Suppressor macrophage treated with lipopolysaccharide for 1 hour (primary cell): Measurements from ENCODE around the gene CYB5R4.
A peak's percentile ranks its signal among the peaks of the same experiment; 100 is the strongest.
"Not testable (repeated sequence)": the region's sequence is repeated elsewhere in the genome, so short reads cannot be mapped to it uniquely, and the experiment has no call there.

Experiments used
- DNase-seq, 3 donors: peaks; one replicate each; pipeline ENCODE4 v3.0.0-alpha.2; 2020 to 2022

The CYB5R4 gene

DNA sequence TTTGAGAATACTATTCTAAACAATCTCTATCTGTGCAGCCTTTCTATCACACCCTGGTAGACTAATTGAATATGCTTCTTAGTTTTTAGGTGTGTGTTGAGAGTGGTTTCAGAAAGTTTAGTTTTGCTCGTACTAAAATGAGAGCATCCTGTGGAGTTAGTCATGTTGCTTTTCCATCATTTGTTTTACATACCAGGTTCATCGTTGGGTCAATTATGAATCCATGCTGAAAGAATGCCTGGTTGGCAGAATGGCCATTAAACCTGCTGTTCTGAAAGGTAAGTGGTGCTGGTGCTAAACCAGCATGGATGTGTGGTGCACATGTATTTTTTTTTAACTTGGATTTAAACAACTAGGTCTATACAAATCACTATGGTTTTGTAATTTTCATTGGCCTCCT is 49.3 kb downstream of the CYB5R4 start:
- no peak for DNase-seq

DNA sequence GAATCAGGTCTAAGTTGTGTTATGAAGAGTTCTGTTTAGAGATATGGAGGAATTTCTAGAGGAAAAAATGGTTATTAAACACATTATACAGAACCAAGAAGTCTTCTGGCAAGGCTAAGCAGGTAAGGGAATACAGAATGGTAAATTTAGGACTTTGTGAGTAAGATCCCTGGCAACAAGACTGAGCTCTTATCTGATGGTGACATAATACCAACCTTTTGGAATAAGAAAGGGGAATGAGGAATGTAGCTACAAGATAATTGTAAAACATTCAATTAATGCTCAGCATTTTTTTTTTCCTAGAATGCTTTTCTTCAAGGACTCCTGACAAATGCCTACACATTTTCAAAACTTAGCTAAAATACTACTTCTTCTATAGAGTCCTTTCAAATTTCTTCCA is 51.8 kb downstream of the CYB5R4 start:
- DNase-seq = no peak

DNA sequence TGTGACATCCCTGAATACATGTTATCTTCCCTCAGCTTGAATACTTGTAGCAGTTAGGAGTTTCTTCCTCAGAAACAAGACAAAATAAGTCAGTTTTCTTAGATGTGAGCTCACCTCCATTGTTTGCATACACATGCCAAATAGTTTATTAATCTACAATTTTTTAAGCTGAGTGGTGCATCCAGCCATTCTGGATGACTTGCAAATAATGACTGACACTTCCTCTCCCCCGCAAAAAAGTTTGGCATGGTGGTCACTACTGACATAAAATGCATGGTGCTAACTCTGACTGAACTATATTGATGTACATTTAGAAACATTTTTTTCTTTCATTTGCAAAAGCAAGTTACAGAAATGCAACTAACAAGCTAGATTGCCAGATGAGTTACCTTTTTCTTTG is 55.5 kb downstream of the CYB5R4 start:
- DNase-seq = no peak

DNA sequence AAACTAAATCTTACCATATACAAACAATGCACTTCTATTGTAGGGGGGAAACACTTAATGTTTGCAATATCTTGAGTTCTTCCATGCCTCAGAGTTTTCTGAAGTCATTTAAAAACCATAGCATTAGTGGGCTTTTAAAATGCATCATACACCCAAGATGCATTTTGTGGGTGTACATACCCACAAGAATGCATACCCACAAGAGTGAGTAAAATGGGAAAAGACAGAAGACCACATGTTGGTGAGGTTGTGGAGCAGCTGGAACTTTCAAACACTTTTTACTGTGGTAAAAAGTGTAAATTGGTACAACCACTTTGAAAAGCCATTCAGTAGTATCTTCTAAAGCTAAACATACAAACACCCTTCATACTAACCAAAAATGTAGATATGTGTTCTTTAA is 57.5 kb downstream of the CYB5R4 start:
- no peak for DNase-seq

DNA sequence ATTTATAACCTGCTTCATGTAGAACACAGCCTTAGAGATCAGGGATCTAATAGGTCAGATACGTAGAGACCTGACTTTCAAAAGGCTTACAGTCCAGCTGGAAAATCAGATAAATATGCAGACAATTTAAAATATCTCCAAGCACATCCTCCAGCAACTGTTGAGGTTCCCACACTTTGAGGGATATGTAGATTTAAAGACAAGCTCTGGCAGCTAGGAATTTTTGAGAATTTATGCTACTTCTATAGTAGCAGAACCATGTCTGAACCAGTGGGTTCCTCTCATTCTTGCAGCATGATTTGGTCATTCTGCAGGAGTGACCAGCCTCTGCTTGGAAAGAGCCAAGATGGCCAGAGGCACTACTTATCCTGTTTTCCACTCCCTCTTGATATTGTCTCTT is 60.5 kb downstream of the CYB5R4 start:
- no peak for DNase-seq

DNA sequence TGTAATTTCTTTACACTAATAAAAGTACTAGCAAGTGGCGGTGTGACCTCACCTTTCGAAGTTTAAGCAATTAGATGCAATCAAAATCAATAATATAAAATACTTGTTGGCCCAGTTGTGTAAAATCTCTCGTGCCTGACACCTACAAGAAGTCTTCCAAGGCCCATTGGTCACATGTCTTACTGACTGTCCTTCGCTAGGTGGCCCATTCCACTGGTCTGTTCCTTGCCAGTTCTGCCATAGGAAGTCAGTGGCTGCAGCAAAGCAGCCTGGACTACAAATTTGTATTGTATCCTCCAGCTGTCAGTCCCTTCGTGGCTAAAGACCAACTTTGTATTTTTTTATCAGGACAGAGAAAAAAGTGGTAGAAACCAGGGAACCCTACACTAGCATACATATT is 61.8 kb downstream of the CYB5R4 start:
- DNase-seq = no peak

DNA sequence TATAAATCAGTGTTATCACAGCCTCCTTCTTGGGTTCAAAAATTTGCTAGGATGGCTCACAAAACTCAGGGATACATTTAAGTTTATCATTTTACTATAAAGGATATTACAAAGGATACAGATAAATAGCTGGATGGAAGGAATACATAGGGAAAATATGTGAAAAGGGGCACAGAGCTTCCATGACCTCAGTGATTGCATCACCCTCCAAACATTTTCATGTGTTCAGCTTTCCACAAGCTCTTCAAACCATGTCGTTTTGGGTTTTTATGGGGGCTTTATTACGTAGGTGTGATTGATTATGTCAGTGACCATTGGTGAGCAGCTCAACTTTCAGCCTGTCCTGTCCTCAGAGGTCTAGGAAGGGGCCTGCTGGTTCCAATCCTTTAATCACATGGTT is 68.0 kb downstream of the CYB5R4 start:
- no peak for DNase-seq

DNA sequence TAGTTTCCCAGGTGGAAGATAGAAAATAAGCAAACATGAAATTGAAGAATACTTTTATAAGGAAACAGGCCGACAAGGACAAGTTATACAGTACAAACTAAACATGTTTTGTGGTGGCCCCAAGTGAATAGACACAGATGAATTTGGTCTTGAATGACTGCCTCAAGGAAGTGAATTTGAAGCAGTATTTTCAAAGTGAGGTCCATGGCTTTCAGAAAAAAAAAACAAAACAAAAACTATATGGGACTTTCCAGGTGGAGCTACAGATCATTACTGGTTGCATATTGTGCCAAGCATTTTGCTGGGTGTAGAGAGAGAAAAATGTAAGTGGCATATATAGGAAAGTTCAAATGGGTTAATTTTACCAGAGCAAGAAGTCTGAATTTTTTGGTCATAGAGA is 68.8 kb downstream of the CYB5R4 start:
- no peak for DNase-seq

DNA sequence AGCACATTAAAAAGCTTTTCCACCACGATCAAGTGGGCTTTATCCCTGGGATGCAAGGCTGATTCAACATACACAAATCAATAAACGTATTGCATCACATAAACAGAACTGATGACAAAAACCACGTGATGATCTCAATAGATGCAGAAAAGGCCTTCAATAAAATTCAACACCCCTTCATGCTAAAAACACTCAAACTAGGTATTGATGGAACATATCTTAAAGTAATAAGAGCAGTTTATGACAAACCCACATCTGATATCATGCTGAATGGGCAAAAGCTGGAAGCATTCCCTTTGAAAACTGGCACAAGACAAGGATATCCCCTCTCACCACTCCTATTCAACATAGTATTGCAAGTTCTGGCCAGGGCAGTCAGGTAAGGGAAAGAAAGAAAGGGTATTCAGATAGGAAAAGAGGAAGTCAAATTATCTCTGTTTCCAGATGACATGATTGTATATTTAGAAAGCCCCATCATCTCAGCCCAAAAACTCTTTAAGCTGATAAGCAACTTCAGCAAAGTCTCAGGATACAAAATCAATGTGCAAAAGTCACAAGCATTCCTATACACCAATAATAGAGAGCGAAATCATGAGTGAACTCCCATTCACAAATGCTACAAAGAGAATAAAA is 86.8 kb downstream of the CYB5R4 start:
- not testable (repeated sequence) for DNase-seq

DNA sequence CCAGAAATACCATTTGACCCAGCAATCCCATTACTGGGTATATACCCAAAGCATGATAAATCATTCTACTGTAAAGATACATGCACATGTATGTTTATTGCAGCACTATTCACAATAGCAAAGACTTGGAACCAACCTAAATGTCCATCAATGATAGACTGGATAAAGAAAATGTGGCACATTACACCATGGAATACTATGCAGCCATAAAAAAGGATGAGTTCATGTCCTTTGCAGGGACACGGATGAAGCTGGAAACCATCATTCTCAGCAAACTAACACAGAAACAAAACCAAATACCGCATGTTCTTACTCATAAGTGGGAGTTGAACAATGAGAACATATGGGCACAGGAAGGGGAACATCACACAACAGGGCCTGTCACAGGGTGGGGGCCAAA is 88.5 kb downstream of the CYB5R4 start:
- not testable (repeated sequence) for DNase-seq

DNA sequence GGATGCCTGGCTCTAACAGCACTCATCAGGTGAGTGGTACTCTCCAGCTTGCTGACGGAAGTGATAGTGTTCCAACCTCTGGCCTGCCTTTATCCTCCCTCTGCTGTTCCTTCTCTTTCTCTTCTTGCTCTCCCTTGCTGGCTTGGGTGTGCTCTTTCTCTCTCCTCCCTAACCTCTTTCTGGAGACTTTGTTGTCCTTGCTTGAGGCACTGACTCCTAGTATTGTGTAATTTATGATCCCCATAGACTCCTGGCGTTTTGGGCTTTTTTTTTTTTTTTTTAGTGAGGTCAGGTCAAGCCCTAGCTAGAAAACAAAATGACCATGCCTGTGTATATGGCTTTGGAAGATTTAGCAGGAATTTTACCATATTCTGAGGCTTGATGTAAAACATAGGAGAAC is 89.4 kb downstream of the CYB5R4 start:
- DNase-seq = no peak

DNA sequence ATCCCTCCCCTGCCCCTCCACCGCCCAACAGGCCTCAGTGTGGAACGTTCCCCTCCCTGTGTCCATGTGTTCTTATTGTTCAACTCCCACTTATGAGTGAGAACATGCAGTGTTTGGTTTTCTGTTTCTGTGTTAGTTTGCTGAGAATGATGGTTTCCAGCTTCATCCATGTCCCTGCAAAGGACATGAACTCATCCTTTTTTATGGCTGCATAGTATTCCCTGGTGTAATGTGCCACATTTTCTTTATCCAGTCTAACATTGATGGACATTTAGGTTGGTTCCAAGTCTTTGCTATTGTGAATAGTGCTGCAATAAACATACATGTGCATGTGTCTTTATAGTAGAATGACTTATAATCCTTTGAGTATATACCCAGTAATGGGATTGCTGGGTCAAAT is 91.9 kb downstream of the CYB5R4 start:
- not testable (repeated sequence) for DNase-seq

DNA sequence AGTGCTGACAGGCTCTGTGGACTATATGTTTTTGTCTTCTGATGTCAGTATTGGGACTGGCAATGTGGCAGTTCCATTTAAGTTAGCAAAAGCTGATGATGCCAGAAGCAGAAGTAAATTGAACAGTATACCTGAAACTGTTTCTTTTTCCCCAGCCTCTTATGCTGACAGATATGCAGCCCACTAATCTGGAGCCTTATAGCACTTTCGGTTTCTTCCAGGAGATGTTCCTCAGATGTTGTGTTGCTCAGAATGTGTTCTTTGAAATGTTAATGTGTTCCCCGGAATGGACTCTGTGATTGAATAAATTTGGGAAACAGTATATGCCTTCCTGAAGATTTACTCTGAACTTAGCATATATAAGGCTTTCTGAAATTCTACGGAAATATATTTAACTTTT is 93.3 kb downstream of the CYB5R4 start:
- DNase-seq = no peak

DNA sequence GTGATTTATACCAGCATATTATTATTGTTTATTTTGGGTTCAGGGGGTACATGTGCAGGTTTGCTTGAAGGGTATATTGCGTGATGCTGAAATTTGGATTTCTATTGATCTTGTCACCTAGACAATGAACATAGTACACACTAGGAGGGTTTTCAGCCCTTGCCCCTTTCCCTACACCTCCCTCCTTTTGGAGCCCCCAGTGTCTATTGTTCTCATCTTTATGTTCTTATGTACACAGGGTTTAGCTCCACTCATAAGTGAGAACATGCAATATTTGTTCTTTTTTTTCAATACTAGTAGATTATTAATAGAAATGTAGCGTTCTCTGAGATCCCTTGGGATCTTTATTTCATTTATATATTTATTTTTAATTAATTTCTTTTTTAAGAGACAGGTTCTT is 94.9 kb downstream of the CYB5R4 start:
- no peak for DNase-seq

DNA sequence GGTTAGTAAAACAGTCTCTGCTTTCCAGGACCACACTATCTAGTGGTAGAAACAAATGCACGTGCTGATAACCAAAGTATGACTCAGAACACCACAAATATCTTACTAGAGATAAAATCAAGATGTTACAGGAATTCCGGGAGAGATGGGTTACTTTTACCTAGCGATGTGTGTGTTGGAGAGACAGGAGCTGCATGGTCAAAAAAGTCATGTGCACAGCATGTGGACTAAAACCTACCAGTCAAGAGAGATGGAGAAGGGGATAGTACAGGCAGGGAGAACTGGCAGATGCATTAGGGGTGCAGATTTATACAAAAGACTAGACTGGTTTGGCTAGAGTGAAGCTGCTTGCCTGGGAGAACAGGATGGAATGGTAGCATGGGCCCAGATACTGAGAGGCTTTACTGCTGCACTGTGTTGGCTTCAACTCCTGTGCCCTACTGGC is 98.8 kb downstream of the CYB5R4 start:
- DNase-seq = no peak

DNA sequence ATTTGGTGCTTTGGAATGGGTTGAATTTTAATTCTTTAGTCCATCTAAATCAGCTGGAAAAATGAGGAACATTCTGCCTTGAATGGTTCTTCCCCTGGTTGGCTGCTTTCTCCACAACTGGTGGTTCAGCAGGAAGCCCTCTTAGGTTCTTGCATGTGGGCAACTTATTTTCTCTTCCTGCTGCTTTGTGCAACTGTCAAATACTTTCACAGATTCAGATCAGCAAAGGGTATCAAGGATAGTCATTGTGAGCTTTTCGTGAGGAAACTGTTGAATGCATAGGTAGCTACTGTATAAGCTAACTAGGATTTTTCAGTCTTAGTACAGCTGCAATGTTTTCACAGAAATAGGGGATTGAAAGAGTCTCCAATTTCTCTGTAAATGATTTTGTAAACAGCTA is 101.2 kb downstream of the CYB5R4 start:
- DNase-seq = no peak

DNA sequence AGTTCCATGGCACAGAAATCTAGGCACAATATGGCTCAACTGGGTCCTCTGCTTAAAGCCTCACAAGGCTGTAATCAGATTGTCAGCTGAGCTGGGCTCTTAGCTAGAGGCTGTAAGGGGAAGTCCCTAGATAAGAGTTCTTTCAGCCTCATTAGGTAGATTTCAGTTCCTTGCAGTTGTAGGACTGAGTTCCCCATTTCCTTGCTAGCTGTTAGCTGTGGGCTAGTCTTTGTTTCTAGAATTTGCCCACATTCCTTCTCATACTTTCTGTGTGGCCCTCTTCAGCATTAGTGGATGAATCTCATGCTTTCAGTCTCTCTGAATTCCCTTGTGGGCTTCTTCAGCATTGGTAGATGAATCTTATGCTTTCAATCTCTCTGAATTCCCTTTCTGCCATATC is 103.1 kb downstream of the CYB5R4 start:
- peak; percentile 1 to 26 (median 5) for DNase-seq

DNA sequence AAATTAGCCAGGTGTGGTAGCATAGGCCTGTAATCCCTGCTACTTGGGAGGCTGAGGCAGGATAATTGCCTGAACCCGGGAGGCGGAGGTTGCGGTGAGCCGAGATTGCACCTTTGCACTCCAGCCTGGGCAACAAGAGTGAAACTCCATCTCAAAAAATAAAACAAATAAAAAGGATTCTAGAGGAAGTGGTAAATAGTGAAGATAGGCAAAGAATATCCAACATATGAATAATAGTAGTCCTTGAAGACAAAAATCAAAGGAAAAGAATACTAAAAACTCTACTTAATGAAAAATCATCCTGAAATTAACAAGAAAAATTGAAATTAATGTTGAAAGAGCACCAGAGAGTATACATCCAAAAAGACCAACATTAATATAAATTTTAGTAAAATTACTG is 107.0 kb downstream of the CYB5R4 start:
- no peak for DNase-seq

DNA sequence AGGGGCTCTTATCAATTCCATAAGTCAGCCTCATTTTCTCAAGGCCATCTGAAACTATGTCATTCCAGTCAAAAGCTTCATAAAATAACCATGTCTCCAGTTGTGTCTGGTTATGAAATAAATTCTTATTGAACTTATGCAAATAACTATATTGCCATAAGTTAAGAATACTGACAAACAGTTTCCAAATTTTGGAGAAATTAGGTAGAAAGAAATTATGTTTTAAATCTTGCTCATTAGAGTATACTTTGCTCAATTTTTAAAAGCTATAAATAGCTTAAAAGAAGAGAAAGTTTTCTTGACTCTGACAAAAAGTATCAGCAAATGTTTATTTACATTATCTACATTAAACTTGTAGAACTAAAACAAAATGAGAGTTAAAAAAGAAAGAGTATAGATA is 111.1 kb downstream of the CYB5R4 start:
- no peak for DNase-seq

DNA sequence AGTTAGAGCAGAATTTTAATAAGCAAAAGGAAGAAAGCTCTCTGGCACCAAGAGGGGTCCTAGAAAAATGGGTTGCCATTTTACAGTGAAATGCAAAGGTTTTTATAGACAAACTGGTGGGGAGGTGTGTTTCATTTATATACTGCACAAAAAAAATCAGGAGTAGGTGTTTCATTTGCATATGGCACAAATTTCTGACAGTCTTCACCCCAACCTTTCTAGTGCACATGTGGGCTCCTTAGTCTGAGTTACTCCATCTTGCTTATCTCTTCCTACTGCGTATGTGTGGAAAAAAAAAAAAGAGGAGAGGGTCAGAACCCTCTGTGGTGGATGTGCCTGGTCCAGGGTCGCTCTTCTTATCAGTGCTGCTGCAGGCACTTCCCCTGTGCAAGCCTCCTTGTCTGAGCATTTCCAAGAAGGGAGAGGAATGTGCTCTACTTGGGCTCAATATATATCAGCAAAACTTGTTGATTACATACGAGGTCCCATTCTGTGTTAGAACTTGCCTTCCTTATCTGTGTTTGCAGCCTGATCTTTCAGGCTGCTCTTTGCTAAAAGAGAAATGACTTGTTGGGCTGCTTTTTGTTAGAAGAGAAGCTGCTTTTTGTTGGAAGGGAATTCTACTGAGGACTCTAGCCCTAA is 115.0 kb downstream of the CYB5R4 start:
- DNase-seq = no peak

DNA sequence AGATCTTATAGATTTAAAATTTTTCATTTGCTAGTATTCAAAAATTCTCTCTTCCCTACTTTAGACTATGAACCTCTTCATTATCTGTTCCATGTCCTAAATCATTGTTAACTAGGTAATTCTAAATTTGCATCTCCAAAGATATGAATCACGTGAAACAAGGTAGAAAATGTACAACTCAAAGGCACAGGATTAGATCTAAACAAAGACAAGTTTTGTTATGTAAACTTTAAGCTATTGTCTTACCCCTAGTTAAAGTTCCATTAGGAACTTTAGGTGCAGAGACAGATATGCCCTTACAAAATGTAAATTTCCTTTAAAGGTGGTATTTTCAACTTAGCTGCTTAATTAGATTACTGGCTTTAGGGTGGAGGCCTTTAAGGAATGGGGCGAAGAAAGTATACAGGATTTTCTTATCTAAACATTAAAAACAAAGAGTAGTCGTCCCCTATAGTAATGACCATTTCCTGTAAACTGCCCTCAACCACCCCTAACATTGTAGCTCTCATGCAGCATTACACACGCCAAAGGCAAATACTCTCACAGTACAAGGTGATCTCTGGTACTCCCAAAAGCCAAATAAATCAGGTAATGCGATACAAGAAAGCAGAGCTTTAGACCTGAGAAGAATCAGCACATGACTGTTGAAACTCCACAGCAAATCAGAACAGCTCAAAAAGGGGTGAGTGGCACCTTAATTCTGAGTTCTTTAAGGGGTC is 116.7 kb downstream of the CYB5R4 start:
- DNase-seq = no peak

DNA sequence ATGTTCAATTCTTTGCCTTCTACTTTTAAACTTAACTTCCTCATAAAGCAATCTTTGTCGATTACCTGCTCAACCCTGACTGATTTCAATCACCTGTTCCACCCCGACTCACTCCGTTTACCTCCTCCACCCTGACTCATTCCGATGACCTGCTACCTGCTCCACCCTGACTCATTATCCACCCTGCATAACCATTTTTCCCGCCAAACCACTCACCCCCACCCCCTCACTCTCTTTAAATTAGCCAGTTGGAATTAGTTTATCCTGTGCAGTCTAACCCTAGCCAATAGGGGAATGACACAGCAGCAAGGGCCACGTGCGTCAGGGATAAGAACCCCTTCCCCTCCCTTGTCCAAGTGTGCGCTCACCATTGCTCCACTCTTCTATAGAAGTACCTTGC is 117.4 kb downstream of the CYB5R4 start:
- DNase-seq = no peak

DNA sequence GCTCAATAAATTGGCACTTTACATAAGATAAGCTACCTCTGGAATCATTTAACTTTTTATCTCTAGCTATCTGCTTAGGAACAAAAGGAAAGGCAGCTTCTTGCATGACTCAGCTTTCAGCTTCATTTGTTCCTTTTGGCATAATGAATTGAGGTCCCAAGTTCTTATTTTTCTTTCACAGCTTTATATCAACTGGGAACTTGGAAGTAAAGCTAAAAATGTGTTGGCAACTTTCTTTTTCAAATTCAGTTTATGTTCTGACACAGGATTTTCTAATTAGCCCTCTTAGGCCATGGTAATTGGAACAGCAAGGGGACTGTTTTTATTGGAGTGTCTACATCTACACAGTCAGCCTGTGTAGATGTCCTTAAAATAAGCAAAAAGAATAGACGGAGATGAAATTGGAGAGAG is 118.8 kb downstream of the CYB5R4 start:
- no peak for DNase-seq

DNA sequence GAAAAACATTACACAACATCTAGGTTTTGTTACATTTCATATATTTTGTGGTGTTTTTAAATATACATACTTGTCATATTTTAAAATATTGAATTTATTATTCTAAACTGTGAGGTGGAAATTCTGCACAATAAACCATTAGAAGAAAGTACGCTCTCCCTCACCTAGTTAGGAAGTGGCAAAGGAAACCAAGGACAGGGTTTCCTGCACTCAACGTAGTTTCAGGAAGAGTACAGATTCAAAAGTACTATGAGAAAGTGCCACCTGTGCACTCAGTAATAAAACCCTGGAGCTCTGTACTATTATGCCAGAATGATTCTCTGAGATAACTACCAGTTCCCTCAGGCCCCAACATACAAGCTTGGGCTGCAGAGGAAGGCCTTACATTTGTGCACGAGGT is 119.5 kb downstream of the CYB5R4 start:
- DNase-seq = no peak
